Stimulated activated CD4-positive, alpha-beta T cell treated with anti-CD3 and anti-CD28 coated beads, Interleukin-4, amount 100 ng/mL, for 24 hours (primary cell): ENCODE results near the gene NUP155.
"Not testable (repeated sequence)": the region's sequence is repeated elsewhere in the genome, so short reads cannot be mapped to it uniquely, and the experiment has no call there.

Source experiments
- DNase-seq: peaks from one replicate; pipeline ENCODE4 v3.0.0-alpha.2; 2020

The NUP155 gene

GRCh38 chr5:37370864-37371726 lies at the start of gene NUP155:
Gene NUP155, minus strand, starts transcription at chr5:37371106. Its CDS starts 129 bp downstream, at chr5:37370977.
- peak; percentile 92 for DNase-seq

GRCh38 chr5:37417347-37417746 lies 46.4 kb upstream of the NUP155 start:
- no peak for DNase-seq

DNA sequence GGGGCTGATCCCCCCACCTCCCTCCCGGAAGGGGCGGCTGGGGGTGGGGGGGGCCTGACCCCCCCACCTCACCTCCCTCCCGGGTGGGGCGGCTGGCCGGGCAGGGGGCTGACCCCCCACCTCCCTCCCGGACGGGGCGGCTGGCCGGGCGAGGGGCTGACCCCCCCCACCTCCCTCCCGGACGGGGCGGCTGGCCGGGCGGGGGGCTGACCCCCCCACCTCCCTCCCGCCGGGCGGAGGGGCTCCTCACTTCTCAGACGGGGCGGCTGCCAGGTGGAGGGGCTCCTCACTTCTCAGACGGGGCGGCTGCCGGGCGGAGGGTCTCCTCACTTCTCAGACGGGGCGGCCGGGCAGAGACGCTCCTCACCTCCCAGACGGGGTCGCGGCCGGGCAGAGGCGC lies 44.5 kb upstream of the NUP155 start:
- DNase-seq = not testable (repeated sequence)

GRCh38 chr5:37412515-37412914 lies 41.6 kb upstream of the NUP155 start:
- DNase-seq = no peak

GRCh38 chr5:37400501-37400900 lies 29.6 kb upstream of the NUP155 start:
- no peak for DNase-seq

DNA sequence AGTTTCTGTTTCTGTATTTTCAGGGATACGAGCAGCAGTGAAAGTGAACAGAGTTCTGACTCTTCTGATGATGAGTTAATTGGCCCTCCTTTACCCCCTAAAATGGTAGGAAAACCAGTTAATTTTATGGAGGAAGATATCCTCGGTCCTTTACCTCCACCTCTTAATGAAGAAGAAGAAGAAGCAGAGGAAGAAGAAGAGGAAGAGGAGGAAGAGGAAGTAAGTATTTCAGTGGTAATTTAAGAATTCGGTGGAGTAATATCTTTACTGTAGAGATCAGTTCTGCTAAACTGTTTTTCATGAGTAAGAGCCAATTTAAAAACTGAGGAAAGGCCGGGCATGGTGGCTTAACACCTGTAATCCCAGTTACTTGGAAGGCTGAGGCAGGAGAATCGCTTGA lies 25.4 kb upstream of the NUP155 start:
- DNase-seq = no peak

- no peak for DNase-seq
These were observed 20.7 kb upstream of the NUP155 start for GRCh38 chr5:37391591-37391990.

- DNase-seq = peak; percentile 82
These were observed 8.3 kb upstream of the NUP155 start, which contains the start of gene WDR70 for GRCh38 chr5:37379100-37379628. Gene WDR70, plus strand, starts transcription at chr5:37379318. Its CDS starts 50 bp downstream, at chr5:37379368.

GRCh38 chr5:37378066-37378465 lies 7.2 kb upstream of the NUP155 start:
- not testable (repeated sequence) for DNase-seq

GRCh38 chr5:37375091-37375490 lies 4.2 kb upstream of the NUP155 start:
- no peak for DNase-seq

DNA sequence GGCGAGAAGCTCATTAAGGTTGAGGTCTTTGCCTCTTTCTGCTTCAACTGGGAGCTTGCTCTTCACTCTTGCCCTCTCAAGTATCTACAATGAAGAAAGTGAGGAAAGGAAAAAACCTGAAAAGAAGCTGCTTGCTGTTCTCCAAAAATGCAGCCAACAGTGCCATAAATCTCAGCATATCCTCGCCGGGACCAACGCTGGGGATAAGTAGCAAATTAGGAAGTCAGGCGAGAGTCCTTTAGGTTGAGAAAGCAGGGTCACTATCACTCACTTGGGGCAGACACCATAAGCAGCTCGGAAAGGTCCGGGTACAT lies 399 bp downstream of the NUP155 start:
- no peak for DNase-seq

GRCh38 chr5:37355161-37355560 lies 15.7 kb downstream of the NUP155 start:
- no peak for DNase-seq

GRCh38 chr5:37342741-37343140 lies 28.2 kb downstream of the NUP155 start:
- DNase-seq = not testable (repeated sequence)

DNA sequence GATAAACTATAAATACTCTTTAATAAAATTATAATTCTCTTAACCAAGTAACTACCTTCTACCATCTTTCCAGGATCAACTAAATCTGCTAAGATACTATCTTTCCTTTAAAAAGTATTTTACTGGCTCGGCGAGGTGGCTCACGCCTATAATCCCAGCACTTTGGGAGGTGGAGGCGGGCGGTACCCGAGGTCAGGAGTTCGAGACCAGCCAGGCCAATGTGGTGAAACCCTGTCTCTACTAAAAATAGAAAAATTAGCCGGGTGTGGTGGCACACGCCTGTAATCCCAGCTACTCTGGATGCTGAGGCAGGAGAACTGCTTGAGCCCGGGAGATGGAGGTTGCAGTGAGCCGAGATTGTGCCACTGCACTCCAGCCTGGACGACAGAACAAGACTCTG lies 36.2 kb downstream of the NUP155 start:
- not testable (repeated sequence) for DNase-seq

GRCh38 chr5:37326536-37326935 lies 44.4 kb downstream of the NUP155 start:
- no peak for DNase-seq

GRCh38 chr5:37323607-37324006 lies 47.3 kb downstream of the NUP155 start:
- DNase-seq = no peak

GRCh38 chr5:37319037-37319782 lies 51.7 kb downstream of the NUP155 start:
- DNase-seq = no peak

- no peak for DNase-seq
These were observed 54.9 kb downstream of the NUP155 start for GRCh38 chr5:37316027-37316426.

GRCh38 chr5:37310360-37310759 lies 60.5 kb downstream of the NUP155 start:
- no peak for DNase-seq

GRCh38 chr5:37308793-37309192 lies 62.1 kb downstream of the NUP155 start:
- no peak for DNase-seq

DNA sequence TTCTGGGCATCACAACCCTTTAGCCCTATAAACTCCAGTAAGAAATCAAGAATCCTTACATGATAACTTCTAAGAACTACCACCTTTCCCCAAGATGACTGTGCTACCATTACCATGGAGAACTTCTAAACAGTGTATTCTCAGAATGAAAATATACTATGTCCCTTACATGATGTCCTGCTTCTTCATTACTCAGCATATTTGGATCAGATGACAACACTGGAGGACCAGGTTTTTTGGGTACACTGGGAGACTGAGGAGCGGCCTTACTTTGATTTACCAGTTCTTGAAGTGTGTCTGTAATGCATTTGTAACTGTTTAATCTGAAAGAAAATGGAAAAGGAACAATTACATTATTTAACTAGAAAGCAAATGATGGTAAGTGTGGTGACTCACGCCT lies 66.0 kb downstream of the NUP155 start:
- DNase-seq = no peak

GRCh38 chr5:37296313-37296712 lies 74.6 kb downstream of the NUP155 start:
- not testable (repeated sequence) for DNase-seq

GRCh38 chr5:37283214-37283820 lies 87.6 kb downstream of the NUP155 start:
- no peak for DNase-seq
